GM10266 (cell line): ENCODE results near the gene DOCK3.
A peak's percentile ranks its signal among the peaks of the same experiment; 100 is the strongest.

Experiments
- DNase-seq: peaks from one replicate; pipeline ENCODE4 v3.0.0; 2012; ENCODE audit errors: extremely low spot score
- TF ChIP-seq, protein P1 (sequence below): IDR thresholded peaks from 2 replicates; pipeline ENCODE4 v1.5.1; 2012; ENCODE audit warnings: mild to moderate bottlenecking, low read depth; ENCODE audit not compliant: control insufficient read depth, insufficient read depth; ENCODE audit errors: missing control alignments

The DOCK3 gene

DNA sequence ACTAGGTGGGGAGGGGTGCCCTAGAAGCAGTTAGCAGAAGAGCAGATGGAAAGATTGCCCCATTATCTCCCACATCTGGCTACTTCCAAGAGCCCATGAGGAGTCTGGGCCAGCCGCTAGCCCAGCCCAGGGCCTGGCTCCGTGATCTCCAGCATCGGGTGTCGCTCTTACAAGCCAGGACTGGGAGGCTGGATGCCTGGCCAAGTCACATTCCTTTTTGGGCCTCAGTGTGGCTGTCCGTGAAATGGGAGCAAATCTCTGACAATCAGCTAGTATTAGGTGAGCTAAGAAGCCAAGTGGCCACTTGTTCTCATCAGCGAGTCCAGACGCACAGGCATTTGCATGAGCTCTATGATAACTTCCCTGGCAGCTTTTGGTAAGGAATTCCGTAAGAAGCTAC is 23.3 kb upstream of the DOCK3 start:
- DNase-seq = no peak
- TF ChIP-seq, protein P1, sequence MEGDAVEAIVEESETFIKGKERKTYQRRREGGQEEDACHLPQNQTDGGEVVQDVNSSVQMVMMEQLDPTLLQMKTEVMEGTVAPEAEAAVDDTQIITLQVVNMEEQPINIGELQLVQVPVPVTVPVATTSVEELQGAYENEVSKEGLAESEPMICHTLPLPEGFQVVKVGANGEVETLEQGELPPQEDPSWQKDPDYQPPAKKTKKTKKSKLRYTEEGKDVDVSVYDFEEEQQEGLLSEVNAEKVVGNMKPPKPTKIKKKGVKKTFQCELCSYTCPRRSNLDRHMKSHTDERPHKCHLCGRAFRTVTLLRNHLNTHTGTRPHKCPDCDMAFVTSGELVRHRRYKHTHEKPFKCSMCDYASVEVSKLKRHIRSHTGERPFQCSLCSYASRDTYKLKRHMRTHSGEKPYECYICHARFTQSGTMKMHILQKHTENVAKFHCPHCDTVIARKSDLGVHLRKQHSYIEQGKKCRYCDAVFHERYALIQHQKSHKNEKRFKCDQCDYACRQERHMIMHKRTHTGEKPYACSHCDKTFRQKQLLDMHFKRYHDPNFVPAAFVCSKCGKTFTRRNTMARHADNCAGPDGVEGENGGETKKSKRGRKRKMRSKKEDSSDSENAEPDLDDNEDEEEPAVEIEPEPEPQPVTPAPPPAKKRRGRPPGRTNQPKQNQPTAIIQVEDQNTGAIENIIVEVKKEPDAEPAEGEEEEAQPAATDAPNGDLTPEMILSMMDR = no peak

DNA sequence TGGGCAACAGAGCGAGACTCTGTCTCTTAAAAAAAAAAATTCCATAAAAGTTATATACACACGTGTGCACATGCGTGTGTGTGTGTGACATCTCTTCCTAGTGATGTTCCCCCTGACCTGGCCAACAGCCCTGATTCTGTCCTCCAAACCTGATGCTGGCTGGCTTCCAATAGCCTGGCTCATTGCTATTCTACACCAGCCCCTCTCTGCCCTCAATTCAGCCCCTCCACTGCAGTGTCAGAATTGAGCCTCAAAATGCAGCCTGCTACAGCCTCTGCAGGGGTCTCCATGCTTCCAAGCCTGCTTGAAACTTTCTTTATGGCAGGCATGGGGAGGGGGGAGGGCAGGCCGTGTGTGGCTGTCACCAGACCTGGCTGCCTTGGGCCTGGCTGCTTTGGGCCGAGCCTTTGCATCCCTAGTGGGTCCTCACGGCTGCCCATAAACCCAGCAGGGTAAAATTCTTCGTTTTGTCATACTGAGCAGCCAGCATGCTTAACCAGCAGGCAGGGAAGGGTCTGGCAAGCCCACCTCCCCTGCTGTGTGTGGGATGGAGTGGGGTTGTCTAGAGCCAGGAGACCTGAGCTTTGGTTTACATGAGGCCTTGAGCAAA is 22.7 kb upstream of the DOCK3 start:
- DNase-seq = no peak
- TF ChIP-seq, protein P1 = no peak

DNA sequence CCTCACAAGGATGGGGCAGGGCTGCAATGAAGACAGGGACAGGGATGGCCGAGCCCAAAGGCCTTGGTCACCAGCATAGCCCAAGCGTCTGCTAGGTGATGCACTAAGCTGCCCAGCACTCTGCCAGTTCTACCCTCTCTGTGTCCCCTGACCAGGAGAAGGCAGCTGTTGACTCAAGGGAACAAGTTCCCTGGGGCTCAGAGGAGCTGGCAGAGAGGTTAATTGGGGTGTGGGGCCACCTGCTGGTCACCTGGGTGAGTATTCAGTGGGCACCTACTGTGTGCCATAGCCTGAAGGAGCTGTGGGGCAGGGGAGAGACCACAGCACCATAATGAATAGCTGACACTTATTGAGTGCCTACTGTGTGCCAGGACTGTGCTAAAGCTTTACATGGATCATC is 22.0 kb upstream of the DOCK3 start:
- peak; percentile 52 for DNase-seq
- TF ChIP-seq, protein P1 = peak; percentile 64

DNA sequence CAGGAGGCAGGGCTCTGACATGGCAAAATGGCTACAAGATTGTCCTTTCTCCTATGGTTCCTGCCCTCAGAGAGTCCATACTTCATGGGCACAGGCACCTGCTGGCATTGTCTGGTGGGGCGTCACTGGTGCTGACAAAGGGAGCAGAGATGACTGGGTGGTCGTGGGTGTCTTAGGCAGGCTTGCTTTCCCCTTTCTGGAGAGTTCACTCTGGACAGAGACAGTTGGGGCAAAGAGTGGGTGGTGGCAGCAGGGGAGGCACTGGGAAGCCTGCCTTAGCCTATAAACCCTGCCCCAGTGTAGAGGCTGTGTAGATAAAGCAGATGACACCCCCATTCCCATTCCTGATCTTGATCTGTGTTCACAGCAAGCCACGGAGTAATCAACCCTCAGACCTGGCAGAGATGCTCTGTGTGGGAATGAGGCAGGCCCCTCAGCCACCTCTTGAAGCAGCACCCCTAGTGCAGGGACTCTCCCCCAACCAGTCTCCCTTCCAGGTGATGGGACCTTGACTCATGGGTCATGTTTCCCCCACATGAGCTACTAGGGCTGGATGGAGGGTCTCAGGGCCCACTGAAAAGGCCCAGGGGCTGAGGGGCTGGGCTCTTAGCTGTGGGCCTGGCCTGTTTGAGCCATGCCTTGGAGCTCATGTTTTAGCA is 20.7 kb upstream of the DOCK3 start:
- TF ChIP-seq, protein P1 = no peak
- DNase-seq = no peak

DNA sequence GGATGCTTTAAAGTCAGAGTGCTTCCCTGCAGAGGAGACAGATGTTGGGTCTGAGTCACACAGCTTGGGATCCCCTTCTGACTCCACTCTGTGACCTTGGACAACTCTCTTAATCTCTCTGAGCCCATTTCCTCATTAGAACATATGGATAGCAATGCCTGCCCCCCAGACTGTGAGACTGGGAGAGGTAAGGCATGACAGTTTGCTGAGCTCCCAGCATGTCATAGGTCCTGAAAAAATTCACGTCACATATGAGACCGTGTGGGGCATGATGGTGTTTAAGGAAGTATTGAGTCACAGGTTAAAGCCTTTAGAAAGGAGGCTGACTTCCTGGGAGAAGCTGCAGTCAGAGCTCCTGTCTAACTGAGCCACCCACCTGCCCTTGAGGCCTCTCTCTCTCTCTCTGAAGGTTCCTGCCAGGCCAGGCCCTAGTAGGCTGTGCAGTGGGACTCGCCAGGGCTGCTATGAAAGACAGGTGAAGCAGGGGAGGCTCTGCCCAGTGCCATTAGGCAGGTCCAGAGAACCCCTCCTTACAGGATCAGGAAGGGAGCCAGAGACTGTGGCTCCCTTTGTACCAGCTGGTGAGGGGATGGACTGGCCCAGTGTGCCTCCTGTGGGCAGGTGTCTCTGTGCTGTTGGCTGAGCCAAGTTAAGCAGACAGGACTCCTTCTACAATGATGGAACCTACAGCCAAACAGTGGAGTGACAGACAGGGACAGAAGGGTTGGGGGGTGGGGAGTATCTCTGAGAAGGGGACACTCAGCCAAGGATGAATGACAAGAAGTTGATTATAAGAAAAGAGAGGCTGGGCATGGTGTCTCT is 19.5 kb upstream of the DOCK3 start:
- no peak for DNase-seq
- TF ChIP-seq, protein P1 = no peak

DNA sequence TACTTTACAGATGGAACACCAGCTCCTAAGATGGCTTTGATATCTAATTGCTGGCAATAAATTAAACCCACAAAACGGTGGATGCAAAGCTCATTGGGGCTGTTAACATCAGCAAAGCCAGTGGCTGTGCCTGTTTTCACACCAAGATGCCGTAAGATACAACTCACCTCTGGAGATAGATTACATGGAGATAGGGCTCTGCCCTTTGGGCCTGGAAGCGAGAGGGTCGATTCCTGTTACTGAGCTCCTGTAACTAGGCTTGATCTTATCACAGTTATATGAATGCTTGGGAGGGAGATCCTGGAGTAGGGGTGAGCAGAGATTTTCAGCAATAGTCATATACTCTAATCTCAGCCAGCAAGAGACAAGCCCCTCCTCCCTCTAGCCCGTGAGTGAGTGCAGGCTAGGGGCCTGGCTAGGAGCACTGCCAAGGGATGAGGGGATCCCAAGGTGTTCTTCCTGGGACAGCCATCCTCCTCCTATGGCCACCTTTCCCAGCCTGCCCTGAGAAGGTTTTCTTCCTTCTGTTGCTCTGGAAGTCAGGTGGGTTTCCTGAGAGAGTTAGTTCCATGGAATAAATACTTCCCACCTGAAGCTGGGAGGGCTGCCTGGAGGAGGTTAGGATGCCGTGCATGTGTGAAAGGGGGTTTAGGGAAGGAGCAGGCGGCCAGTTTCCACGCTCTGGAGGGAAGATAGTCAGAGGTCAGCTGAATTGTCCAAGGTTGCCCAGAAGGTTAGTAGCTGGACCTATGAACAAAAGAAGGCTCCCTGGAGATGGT is 18.1 kb upstream of the DOCK3 start:
- TF ChIP-seq, protein P1 = no peak
- DNase-seq = no peak

DNA sequence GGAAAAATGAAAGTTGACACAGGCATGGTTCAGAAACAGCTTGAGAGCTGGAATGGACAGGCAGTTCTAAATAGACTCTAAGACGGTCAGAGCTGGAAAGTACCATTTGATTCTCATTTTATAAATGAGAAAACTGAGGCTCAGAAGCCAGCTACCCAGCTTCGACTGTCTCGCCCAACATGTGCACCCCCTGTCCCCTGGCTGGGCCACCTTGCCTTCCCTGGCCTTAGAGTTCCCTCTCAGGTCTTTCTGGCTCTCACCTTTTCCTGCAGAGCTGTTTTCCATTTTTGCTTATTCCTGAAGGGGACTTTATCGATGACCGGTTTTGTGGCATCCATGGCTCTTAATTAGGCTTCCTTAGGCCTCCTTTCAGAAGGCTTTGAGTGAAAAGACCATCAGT is 17.3 kb upstream of the DOCK3 start:
- no peak for DNase-seq
- TF ChIP-seq, protein P1 = no peak
